Endothelial cell of umbilical vein (primary cell): ENCODE measurements around the gene NLRC3. TPM values are rescaled to one million over a fixed set of nuclear protein-coding genes. Genes with fewer than 3 reads are reported as not detected.

Source experiments
- BruUV-seq: library from RNA; stranded (reverse); fragments of 400-500 nt; replicated peaks from 2 replicates; lab custom pipeline; 2021; lab: Mats Ljungman, UMichigan
- CTCF ChIA-PET: fragments of 300-600, 350-600 bp; sonication (Branson Sonifier 250); formaldehyde crosslinking; loops from one replicate; lab custom pipeline; 2021; ENCODE audit warnings: antibody characterized with exemption, inconsistent platforms; lab: Charles Lee
- POLR2A ChIA-PET: fragments of 300-600, 350-600 bp; sonication (Branson Sonifier 250); formaldehyde crosslinking; loops from one replicate; lab custom pipeline; 2021; ENCODE audit warnings: antibody characterized with exemption, inconsistent platforms; lab: Charles Lee
- DNase-seq: peaks from one replicate; pipeline ENCODE4 v3.0.0-alpha.2; 2011; ENCODE audit warnings: low read depth, low spot score
- FAIRE-seq: peaks from 2 replicates; lab custom pipeline; 2011; peaks lifted over from hg19 to GRCh38; lab: Jason Lieb, UNC
- H2AFZ ChIP-seq: 2 replicates; pipeline ENCODE4 v1.6.0; 2012; ENCODE audit warnings: low read depth, low read length, control low read depth, inconsistent platforms
- H3K27ac ChIP-seq: 2 replicates; pipeline ENCODE4 v1.5.1; 2011; ENCODE audit warnings: low read depth, mild to moderate bottlenecking, control low read depth, low read length, moderate library complexity; ENCODE audit not compliant: insufficient read depth
- H3K27me3 ChIP-seq, 2 experiments: 2 replicates each; pipeline versions ENCODE4 v1.6.0 to v1.6.1; 2011; ENCODE audit warnings: low read length in 2 of 2, mixed read lengths in 1 of 2; ENCODE audit not compliant: control insufficient read depth in 2 of 2, insufficient read depth in 2 of 2
- H3K36me3 ChIP-seq, 2 experiments: 2 replicates in 1 of 2; 3 replicates in 1 of 2; pipeline ENCODE4 v1.5.1; 2011; ENCODE audit warnings: low read length in 2 of 2, mild to moderate bottlenecking in 1 of 2, moderate library complexity in 1 of 2; ENCODE audit not compliant: control insufficient read depth in 2 of 2, insufficient read depth in 2 of 2; ENCODE audit errors: extremely low read depth in 1 of 2
- H3K4me1 ChIP-seq: 3 replicates; pipeline ENCODE4 v1.5.1; 2011; ENCODE audit warnings: mild to moderate bottlenecking, low read length; ENCODE audit not compliant: control insufficient read depth, insufficient read depth; ENCODE audit errors: extremely low read depth
- H3K4me2 ChIP-seq: 2 replicates; pipeline ENCODE4 v1.6.1; 2011; ENCODE audit warnings: low read length, control low read depth, mixed read lengths; ENCODE audit not compliant: insufficient read depth
- H3K4me3 ChIP-seq, 3 experiments: fragments of 200-600 bp in 1 of 3; sonication (generic), shearing (Covaris generic) in 1 of 3; replicated peaks in 1 of 3; 2 replicates each; pipeline ENCODE4 v1.5.1; 2011 to 2016; ENCODE audit warnings: control low read depth in 3 of 3, low read length in 3 of 3, mild to moderate bottlenecking in 2 of 3, inconsistent platforms in 1 of 3, low read depth in 1 of 3, moderate library complexity in 1 of 3; ENCODE audit not compliant: insufficient read depth in 1 of 3
- H3K79me2 ChIP-seq: 2 replicates; pipeline ENCODE4 v1.6.0; 2012; ENCODE audit warnings: low read length, inconsistent platforms; ENCODE audit not compliant: control insufficient read depth, insufficient read depth
- H3K9ac ChIP-seq: replicated peaks from 2 replicates; pipeline ENCODE3; 2011; ENCODE audit warnings: low read length, control low read depth; ENCODE audit not compliant: insufficient read depth; ENCODE audit errors: extremely low read depth
- H3K9me1 ChIP-seq: replicated peaks from 3 replicates; pipeline ENCODE4 v1.6.0; 2011; ENCODE audit warnings: mild to moderate bottlenecking, low read length; ENCODE audit not compliant: control insufficient read depth, insufficient read depth; ENCODE audit errors: extremely low read depth
- H3K9me3 ChIP-seq: replicated peaks from 2 replicates; pipeline ENCODE4 v1.5.1; 2012; ENCODE audit warnings: low read length, inconsistent platforms; ENCODE audit not compliant: control insufficient read depth, insufficient read depth
- H4K20me1 ChIP-seq: replicated peaks from 2 replicates; pipeline ENCODE3; 2011; ENCODE audit warnings: mild to moderate bottlenecking, low read length; ENCODE audit not compliant: control insufficient read depth, insufficient read depth; ENCODE audit errors: extremely low read depth
- EZH2 ChIP-seq: IDR thresholded peaks from 2 replicates; pipeline ENCODE4 v1.6.1; 2012; ENCODE audit warnings: borderline replicate concordance, low read depth, mild to moderate bottlenecking, moderate library complexity, low read length, inconsistent platforms; ENCODE audit not compliant: severe bottlenecking
- FOS ChIP-seq: IDR thresholded peaks from 2 replicates; pipeline ENCODE4 v1.6.1; 2011; ENCODE audit warnings: mild to moderate bottlenecking, low read length, moderate library complexity, borderline replicate concordance; ENCODE audit not compliant: insufficient read depth
- GATA2 ChIP-seq: IDR thresholded peaks from 2 replicates; pipeline ENCODE4 v1.7.0; 2011; ENCODE audit warnings: low read depth, mild to moderate bottlenecking, moderate library complexity, mixed read lengths, low read length; ENCODE audit not compliant: insufficient read length, insufficient read depth
- JUN ChIP-seq: IDR thresholded peaks from 2 replicates; pipeline ENCODE4 v1.6.1; 2011; ENCODE audit warnings: borderline replicate concordance, low read depth; ENCODE audit not compliant: insufficient read length, insufficient read depth
- MYC ChIP-seq: IDR thresholded peaks from one replicate; pipeline ENCODE4 v1.6.1; 2011; ENCODE audit warnings: mild to moderate bottlenecking, low read depth, low read length
- POLR2A ChIP-seq: IDR thresholded peaks from 2 replicates; pipeline ENCODE4 v1.6.1; 2012; ENCODE audit warnings: low read depth, mild to moderate bottlenecking, control low read depth, low read length
- POLR2AphosphoS5 ChIP-seq: IDR thresholded peaks from 2 replicates; pipeline ENCODE4 v1.6.1; 2012; ENCODE audit warnings: low read depth, mild to moderate bottlenecking, control low read depth, low read length, moderate library complexity; ENCODE audit not compliant: insufficient read depth
- dilution Hi-C: fragments of 300-500 bp; cut with MboI; formaldehyde crosslinking; loops from one replicate; pipeline ENCODE4 v1.15.0; 2019; ENCODE audit warnings: low sequenced_read_pairs; ENCODE audit not compliant: extremely low pct_ligation_motif_present
- intact Hi-C: fragments of 100-400 bp; cut with micrococcal nuclease; formaldehyde crosslinking; loops from one replicate; pipeline ENCODE4 v1.10.0; 2022
- polyA plus RNA-seq, 4 experiments: library from polyadenylated mRNA; depleted of rRNA in 3 of 4; stranded (reverse) in 3 of 4; unstranded in 1 of 4; fragments of >200 nt; gene quantifications; 2 replicates each; pipeline versions ENCODE4 v1.2.1 to v1.2.3, GENCODE V29; 2011 to 2012; ENCODE audit warnings: missing spikeins in 1 of 4
- total RNA-seq: library from RNA; stranded (reverse); gene quantifications from 2 replicates; pipeline ENCODE4 v1.2.3, GENCODE V29; 2021
- TF ChIP-seq, protein P1 (sequence below): IDR thresholded peaks from 2 replicates; pipeline ENCODE4 v1.6.1; 2011; ENCODE audit not compliant: insufficient read depth, insufficient read length
- TF ChIP-seq, protein P2 (sequence below), 2 donors: IDR thresholded peaks; 1 replicate in 1 of 2; 2 replicates in 1 of 2; pipeline ENCODE4 v1.5.1; 2011; ENCODE audit warnings: low read length in 2 of 2, mild to moderate bottlenecking in 2 of 2, moderate library complexity in 2 of 2, control low read depth in 1 of 2, inconsistent platforms in 1 of 2, low read depth in 1 of 2; ENCODE audit not compliant: insufficient read depth in 1 of 2; ENCODE audit errors: extremely low read depth in 1 of 2

The NLRC3 gene
- total and polyA plus RNA-seq, 2 donors (not counting 3 experiments of a cell fraction or from before 2014, with no cell fraction given): 0.84 to 3.4 TPM

DNA sequence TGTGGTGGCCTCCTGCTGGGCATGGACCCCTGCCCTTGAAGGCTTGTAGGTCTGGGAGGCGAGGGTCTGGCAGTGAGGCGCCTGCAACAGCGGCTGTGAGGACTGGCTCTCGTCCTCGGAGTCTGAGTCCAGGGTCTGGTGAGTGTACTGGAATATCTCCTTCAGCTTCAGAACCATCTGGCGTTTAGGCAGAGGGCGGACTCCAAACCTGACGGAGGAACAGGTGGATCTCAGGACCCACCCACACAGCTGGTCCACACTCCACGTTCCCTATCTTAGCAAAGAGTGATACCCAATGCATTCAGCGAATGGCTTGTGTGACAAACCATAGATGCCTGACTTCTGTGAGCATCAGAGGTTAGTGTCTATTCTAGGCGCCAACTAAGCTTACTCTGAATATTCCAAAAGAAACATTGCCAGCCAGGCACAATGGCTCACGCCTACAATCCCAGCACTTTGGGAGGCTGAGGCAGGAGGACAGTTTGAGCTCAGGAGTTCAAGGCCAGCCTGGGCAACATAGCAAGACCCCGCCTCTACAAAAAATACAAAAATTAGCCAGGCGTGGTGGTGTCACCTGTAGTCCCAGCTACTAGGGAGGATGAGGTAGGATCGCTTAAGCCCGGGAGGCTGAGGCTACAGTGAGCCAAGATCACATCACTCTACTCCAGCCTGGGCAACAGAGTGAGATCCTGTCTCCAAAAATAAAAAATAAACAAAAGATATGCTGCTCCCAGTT lies 6.3 kb upstream of the NLRC3 start:
- Histone ChIP-seq H3K9me1 (no peaks in the 10 kb centered on the region), H3K9me3 (no peaks in the 10 kb centered on the region), H3K4me3 (no peak overlapping the region), H3K79me2 (no peaks in the 10 kb centered on the region), H3K9ac (no peak overlapping the region), H2AFZ (no peak overlapping the region), H3K4me2 (no peak overlapping the region), H3K27ac (no peak overlapping the region), H4K20me1 (no peaks in the 10 kb centered on the region), H3K4me1 (no peaks in the 10 kb centered on the region), H3K27me3 (no peaks in the 10 kb centered on the region), H3K36me3 (no peaks in the 10 kb centered on the region)
- dilution Hi-C loops: loop anchor here (5.0 kb wide), 1 partner anchor 46 kb away; no protein-coding TSS in a partner anchor
- TF ChIP-seq POLR2AphosphoS5 (no peak), EZH2 (no peak)
- TF ChIP-seq, protein P1, sequence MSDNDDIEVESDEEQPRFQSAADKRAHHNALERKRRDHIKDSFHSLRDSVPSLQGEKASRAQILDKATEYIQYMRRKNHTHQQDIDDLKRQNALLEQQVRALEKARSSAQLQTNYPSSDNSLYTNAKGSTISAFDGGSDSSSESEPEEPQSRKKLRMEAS: no peak
- FAIRE-seq (no peak), DNase-seq (no peak)
- ChIA-PET CTCF (no interaction called here), POLR2A (no interaction called here)
- BruUV-seq: no TSS peak
- intact Hi-C loops: no loop called here

DNA sequence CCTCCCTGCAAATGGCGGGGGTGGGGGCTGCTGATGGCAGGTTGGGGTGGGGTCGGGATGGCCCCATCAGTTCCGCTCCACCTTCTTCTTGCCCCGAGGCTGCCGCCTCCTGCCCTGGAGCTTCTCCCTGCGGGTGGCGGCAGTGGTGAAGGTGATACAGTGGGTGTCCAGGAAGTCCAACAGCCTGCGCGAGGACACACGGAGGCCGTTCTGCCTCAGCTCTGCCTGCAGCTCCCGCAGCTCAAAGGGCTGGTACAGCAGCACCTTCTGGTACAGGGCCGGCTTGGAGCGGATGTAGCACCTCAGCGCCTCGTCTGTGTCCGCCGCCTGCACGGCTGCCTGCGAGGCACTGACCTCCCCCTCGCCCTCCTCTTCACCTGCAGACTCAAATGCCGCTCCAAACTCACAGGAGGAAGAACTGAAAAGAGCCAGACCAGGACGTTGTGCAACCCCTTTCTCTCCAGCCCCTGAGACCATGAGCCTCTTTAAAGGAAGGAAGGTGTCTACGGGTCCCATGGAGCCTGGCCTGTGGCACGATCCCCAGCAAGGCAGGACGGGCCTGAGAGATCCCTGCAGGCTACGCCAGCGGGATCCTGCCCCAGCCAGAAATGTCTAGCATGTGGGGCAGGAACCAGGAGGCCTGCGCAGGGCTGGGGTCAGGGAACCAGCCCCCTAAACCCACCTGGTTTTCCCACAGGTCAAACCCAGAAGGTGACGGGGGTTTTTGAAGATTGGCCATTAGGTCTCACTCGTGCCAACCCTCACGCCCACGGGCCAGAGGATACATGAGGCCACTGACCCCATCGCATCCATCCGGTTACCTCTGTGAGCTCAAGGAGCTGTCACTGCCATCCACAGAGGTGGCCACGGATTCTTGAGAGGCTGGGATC lies 5.3 kb upstream of the NLRC3 start:
- no peaks in the 10 kb centered on the region for H3K9me3 ChIP-seq
- DNase-seq (no peak), FAIRE-seq (no peak)
- intact Hi-C loops (no loop called here), dilution Hi-C loops (loop anchor here (5.0 kb wide), 1 partner anchor 45 kb away; no protein-coding TSS in a partner anchor)
- no peaks in the 10 kb centered on the region for H3K27me3 ChIP-seq
- ChIA-PET POLR2A (no interaction called here), CTCF (no interaction called here)
- H3K9me1 ChIP-seq: no peaks in the 10 kb centered on the region
- H3K36me3 ChIP-seq: no peaks in the 10 kb centered on the region
- H2AFZ ChIP-seq: no peak overlapping the region
- no TSS peak for BruUV-seq
- peaks cover 3% of the 10 kb centered on the region for H3K4me1 ChIP-seq
- no peak overlapping the region for H3K9ac ChIP-seq
- no peak overlapping the region for H3K4me2 ChIP-seq
- H3K79me2 ChIP-seq: no peaks in the 10 kb centered on the region
- TF ChIP-seq POLR2A (no peak), POLR2AphosphoS5 (no peak), JUN (no peak), EZH2 (no peak), FOS (no peak), GATA2 (no peak), MYC (no peak)
- TF ChIP-seq, protein P2, sequence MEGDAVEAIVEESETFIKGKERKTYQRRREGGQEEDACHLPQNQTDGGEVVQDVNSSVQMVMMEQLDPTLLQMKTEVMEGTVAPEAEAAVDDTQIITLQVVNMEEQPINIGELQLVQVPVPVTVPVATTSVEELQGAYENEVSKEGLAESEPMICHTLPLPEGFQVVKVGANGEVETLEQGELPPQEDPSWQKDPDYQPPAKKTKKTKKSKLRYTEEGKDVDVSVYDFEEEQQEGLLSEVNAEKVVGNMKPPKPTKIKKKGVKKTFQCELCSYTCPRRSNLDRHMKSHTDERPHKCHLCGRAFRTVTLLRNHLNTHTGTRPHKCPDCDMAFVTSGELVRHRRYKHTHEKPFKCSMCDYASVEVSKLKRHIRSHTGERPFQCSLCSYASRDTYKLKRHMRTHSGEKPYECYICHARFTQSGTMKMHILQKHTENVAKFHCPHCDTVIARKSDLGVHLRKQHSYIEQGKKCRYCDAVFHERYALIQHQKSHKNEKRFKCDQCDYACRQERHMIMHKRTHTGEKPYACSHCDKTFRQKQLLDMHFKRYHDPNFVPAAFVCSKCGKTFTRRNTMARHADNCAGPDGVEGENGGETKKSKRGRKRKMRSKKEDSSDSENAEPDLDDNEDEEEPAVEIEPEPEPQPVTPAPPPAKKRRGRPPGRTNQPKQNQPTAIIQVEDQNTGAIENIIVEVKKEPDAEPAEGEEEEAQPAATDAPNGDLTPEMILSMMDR (IDR thresholded peaks at IDR 0.05; ENCODE audit: extremely low read depth in 1 of 2, insufficient read depth in 1 of 2, low read depth in 1 of 2, low read length in 2 of 2): no peak
- TF ChIP-seq, protein P1: no peak
- no peak overlapping the region for H3K4me3 ChIP-seq
- H4K20me1 ChIP-seq: no peaks in the 10 kb centered on the region
- no peak overlapping the region for H3K27ac ChIP-seq
